ENCODE measurements around the gene SEMA3A.
"Not testable (repeated sequence)": the region's sequence is repeated elsewhere in the genome, so short reads cannot be mapped to it uniquely, and the experiment has no call there.

SEMA3A gene

DNA sequence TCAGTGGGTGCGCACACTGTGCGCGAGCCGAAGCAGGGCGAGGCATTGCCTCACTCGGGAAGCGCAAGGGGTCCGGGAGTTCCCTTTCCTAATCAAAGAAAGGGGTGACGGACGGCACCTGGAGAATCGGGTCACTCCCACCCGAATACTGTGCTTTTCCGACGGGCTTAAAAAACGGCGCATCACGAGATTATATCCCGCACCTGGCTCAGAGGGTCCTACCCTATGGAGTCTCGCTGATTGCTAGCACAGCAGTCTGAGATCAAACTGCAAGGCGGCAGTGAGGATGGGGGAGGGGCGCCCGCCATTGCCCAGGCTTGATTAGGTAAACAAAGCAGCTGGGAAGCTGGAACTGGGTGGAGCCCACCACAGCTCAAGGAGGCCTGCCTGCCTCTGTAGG lies 44.2 kb downstream of the SEMA3A start:
- DNase-seq: not testable (repeated sequence)

DNA sequence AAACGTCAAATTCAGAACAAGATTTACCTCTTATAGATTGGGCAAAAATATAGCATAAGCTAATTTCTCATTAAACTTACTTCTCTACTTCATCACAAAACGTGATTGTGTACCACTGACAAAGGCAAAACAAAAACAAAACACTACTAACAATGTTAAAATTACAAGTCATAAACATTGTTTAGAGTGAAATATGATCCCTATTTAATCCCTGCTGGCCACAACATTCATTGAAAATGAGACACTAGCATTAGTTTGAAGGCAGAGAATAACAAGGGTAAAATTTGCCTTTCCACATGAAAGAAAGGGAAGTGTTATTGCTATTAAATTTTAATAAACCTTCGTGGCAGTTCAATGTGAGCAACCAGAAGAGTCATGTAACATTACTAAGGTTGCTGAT lies 45.0 kb downstream of the SEMA3A start:
- DNase-seq: no peak

DNA sequence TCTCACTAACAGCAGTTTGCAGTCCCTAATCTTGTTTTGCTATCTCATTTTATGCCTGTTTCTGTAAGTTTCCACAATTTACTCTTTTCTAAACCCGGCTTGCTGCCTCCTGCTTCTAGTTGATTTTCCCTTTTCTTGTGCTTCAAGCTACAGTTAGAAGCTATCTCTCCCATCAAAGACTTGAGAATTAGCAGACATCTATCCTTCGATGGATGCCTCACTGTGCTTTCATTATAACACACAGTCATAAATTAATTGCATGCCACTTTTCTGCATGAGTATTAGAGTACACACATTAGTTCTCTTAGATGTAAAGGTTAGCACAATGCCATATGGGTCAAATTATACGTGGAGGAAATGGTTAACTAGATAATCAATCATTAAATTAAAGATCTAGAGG lies 48.7 kb downstream of the SEMA3A start:
- DNase-seq: no peak

DNA sequence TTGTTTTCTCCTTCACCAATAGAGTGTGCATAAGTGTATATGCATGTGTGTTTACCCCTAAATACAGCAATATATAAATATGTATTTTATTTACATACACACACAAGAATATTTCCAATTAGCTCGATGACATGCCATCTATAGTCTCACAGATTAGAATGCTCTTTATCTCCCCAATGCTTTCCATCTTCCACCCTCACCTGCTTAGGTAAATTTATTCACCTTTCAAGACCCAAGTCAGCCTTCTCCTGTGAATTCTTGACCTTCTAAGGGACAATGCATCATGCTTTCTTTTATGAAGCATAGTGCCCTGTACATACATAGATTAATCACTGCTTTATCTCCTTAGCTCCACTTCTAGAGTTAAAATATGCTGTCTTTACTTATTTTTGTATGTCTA lies 49.7 kb downstream of the SEMA3A start:
- DNase-seq: no peak

DNA sequence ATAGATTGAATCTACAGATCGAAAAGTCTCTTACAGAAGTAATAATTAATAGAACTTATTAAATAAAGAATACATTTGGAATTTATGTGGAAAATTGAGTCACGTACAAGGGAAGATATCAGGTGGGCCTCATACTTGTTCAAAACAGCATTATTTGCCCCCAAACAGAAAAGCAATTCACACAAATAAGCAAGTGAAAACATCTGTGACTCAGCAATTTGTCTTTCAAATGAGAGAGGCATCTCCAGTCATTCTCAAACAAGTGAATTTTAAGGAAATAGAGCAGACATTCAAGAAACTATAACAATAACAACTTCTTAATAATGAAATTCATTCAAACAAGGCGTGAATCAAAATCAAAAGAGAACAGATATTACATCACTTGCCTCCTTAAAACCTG lies 50.1 kb downstream of the SEMA3A start:
- no peak for DNase-seq

DNA sequence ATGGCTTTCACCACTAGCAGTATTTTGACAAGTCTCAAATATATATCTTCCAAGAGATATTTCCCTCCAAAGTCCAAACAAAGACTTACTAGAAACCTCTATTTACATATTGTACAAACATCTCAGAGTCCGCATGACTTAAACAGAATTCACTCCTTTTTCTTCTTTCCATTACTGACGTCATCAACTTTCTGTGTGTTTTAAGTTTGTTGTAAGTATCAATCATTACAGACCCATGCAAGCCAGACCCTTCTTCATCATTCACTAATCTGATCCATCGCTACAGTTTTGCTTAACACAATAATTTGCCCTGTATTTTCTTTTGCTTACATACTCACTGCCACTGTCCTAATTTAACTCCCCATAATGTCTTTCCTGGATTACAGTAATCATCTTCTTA lies 51.9 kb downstream of the SEMA3A start:
- no peak for DNase-seq

DNA sequence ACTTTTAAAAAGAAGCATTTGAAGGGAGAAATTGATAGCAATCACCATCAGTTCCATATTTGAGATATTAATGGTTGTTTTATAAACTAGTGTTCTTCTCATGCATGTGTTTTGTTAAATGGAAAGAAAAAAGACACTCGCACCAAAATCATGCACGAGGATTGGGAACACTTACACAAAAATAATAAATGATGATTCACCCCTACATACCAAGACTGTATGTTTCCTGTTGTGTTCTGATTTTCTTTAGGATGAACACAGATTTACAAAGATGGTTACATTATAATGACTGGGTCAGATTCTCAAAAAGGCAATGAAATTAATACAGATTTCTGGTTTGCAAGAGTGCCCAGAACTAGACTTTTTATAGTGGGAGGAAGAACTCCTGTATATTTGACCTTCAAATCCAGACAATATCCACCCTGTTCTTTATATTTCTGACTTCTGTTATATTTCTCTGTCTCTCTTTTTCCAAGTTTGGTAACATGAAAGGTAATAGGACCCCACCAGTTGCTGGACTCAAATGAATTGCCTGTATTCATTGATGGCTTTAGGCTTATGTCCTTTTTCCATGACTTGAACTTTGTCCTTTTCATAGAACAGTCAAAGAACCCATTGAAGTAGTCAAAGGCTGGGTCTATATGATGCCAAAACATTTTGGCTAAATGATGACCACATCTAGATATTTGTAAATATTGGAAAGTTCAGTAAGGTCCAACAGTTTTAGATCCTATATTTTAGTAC lies 54.4 kb downstream of the SEMA3A start:
- no peak for DNase-seq

DNA sequence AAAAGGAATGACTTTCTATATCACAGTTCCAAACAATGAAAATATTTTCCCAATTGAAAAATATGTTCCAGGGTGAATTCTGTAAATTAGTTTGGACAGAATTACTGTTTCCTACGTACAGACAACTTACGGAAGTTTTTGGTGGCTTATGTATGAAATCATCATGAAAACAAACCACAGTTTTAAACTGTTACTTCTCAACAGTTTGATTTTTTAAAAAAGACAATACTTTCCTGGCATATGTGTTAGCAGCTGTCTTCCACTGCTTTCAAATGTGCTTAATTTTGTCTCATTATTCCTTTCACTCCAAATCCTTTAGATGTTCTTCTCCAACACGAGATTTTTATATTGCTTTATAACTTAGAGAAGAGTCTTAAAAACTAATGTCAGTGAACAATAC lies 56.2 kb downstream of the SEMA3A start:
- DNase-seq: no peak

DNA sequence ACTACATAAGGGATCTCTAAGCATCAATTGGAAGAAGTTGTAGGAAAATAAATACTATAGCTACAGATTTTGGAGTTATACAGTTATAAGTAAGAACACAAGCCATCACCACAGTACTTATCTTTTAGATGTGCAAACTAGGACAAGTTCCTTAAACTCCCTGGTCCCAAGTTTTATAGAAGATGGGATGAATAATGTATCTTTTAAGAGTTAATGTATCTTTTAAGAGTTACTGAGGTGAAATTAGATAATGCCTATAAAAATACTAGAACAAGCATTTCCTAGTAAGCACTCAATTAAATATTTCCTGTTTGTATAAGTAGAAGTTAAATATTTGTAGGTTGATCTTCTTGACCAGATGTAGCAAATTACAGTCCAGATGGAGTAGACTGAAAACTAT lies 56.8 kb downstream of the SEMA3A start:
- DNase-seq: no peak

DNA sequence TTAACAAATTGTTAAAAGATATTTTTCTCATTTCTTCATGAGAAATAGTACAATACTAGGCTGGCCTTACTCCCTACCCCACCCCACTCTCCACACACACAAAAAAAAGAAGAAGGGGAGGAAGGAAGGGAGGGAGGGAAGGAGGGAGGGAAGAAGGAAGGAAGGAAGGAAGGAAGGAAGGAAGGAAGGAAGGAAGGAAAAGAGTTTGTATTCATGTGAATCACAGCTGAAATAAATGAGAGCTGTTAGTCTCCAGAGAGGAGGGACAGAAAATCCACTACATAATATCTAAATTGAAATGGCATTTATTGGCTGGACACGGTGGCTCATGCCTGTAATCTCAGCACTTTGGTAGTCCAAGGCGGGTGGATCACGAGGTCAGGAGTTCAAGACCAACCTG lies 57.8 kb downstream of the SEMA3A start:
- no peak for DNase-seq

DNA sequence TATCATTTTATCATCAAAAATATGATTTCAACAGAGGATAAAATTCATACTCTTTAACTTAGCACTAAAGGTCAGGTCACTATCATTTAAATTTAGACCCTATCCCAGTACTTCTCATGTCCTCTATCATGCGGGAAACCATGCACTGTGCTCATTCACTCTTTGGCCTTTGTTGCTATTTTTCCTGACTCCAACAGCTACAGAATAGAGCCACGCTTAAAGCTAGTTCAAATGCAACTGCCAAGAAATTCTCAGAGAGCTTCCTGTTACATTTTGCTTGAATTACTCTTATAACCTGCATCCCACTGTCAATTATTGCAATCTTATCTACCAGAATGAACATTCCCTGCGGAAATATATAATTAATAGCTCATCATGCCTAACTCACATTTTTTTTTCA lies 58.3 kb downstream of the SEMA3A start:
- DNase-seq: no peak

DNA sequence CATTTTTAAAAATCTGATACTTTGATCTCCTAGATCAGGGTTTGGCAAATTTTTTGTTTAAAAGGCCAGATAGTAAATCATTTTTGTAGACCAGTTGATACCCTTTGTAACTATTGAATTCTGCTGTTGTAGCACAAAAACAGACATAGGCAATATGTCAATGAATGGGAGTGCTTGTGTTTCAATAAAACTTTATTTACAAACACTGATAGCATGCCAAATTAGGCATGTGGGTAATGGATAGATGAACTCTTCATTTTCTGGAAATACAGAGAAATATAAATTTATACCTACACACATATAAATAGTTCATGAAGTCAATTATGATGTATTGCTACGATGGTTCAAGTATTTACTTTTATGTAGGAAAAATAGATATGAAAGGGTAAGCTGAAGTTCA lies 60.4 kb downstream of the SEMA3A start:
- DNase-seq: no peak

DNA sequence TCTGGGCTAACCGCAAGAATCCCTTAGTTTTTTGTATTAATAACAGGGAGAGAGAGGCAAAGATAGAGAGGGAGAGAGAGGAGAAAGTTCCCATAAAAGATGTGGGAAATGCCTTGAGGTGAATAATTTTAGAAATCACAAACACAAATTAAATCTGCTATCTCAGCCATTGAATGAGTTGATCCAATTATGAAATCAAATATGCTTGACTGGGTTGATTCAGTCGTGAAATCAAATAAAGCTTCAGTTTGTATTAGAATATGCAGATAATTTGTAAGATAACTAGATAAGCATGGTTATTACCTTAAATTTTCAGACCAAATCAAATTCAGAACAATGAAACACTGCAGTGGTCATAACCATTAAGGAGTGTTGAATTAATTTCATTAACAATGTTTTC lies 68.9 kb downstream of the SEMA3A start:
- DNase-seq: no peak

DNA sequence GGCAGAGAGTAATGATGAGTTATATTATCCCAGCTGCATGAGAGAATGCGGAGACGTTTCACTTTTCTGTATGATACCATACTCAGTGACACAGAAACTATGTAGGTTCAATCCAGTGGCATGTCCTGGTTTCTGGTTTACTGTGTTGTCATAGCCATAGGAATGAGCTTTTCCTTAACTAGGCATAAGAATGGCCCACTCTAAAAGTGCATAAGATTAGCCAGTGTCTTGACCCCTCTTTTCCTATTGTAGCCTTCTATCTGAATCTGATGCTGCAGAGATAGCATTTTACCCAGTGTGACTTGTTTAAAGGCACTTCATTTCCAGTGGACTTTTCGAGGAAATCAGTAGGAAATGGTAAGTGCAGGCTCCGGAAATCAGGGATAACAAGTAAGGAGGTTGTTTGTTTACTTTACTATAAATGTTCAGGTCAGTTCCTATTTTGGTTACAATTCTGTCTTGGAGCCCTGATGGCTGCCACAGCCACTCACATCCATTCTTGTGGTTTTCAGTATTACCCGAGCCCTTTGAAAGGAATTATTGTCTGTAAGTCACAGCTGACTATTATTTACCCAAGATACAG lies 70.5 kb downstream of the SEMA3A start:
- DNase-seq: no peak

DNA sequence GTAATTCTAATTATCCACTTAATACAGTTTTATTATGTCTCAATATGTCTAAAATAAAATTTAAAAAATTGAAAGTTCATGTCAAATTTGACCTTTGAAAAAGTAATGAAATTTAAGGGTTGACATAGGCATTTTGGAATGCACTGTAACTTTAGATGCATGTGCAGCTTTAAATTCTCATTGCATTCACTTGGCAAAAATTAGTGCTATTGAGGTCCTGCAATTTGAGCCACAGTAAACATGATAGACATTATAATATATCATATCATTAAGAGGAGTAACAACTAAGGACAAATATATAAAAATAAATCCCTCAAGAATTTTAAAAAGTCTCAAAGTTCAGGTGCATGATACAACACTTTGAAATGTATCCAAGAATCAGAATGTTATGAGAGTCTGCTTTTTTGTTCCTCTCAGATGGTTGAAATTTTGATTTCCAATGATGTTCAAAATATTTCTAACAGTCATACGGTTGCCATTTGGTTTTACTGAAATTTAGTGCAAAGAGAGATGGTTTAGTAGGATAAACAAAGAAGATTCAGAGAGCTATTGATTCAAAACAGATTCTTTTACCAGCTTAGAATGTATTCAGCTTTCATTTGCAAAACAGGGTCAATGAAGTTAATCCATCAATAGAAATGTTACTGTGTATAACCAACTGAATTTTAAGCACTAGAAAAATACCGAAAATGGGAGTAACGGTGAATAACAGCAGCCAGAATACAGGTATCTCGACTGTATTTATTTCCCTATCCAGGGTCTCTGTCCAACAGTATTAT lies 71.8 kb downstream of the SEMA3A start:
- DNase-seq: no peak

DNA sequence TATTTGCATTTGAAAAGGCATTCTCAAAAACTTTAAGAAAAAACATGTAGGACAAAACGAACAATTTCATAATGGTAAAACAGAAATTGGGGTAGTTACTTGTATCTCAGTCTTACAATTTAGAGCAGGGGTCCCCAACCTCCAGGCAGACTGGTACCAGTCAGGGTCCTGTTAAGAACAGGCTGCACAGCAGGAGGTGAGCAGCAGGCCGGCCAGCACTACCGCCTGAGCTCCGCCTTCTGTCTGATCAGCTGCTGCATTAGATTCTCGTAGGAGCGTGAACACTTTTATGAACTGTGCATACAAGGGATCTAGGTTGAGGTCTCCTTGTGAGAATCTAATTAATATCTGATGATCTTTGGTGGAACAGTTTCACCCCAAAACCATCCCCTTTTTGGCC lies 77.3 kb downstream of the SEMA3A start:
- no peak for DNase-seq

DNA sequence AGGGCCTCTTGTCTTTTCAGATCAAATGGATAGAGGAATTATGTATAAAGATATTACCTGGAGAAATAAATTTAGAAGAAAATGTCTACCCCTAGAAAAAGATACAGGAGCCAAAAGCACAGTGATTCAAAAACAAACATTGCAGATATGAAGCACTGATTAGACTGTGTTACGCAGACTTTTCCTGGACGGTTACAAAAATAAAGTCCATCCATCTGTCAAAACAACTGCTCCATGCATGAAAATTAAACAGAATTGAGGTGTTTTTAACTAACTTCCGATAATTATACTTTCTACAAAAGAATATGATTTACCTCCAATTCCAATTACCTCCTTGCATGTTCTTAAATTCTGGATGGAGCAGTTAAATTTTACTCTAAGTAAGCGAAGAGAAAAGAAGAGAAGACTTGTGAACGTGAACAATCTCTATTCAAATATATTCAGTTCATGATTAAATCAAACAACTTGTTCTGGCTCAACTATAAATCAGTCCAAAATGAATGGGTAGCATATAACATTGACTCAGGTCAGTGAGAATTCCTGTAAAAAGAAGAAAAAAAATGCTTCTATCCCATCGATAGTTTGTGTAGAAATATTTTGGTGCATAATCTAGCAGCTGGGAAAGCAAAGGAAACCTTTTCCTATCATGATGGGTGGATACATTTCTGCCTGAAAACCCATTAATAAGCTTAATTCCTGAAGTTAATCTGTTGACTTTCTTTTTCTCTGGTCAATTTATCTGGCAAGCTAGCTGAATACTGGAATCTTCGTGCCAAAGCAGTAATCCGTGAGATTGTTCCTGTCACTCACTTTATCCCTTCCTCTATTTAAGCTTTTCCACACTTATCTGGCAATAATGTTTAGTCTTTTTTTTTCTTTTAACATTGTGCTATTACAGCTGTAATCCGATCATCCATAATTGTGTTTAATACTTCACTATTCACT lies 80.4 kb downstream of the SEMA3A start:
- DNase-seq: no peak

DNA sequence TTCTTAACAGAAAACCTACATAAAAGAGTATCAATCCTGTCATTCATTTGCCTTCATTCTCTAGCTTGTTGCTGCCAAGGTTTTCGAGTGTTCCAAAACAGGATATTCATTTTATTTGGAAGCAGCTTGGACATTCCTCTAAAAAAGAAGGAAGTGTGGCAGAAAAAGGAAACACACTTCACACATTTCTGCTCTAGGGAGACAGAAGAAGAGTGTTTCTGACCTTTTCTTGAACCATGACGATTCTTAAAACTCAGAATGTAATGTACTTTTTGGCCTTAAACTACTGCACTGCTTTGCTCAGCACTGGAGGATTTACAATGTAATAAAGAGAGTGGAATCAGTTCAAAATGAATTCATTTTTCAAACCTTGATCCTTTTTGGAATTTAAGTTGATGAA lies 81.3 kb downstream of the SEMA3A start:
- no peak for DNase-seq

DNA sequence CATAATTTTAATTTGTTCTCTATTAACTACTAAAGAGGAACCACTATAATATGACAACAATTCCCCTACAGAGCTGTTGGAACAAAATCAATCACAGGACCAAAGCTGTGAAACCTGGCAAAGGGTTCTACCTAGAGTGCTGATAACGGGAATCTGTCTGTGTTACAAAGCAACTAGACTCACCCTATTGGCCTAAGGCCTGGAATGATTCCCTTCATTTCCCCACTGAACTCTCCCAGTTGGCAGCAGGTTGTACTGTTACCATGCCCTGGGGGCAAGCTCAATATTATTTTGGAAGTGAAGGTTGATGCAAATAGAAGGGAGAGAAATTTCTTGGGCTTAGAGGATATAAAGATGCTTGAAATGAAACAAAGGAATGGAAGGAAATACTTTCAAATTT lies 81.8 kb downstream of the SEMA3A start:
- no peak for DNase-seq

DNA sequence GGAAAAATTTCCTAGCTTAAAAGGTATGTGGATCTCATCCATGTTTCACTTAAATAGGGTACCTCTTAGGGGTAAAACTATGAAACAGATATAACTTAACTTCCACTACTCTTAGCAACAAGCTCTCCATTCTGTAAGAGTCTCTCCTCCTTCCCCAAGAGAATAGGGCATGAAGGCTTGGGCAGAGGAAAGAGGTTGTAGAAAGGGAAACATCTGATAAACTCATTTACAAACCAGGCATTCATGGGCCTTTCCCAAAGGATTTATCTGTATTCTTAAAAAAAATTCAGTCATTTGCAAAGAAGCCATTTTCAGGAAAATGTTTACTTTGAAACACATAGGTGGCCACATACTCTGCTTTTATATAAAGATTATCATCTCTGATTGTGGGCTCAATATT lies 82.7 kb downstream of the SEMA3A start:
- no peak for DNase-seq

DNA sequence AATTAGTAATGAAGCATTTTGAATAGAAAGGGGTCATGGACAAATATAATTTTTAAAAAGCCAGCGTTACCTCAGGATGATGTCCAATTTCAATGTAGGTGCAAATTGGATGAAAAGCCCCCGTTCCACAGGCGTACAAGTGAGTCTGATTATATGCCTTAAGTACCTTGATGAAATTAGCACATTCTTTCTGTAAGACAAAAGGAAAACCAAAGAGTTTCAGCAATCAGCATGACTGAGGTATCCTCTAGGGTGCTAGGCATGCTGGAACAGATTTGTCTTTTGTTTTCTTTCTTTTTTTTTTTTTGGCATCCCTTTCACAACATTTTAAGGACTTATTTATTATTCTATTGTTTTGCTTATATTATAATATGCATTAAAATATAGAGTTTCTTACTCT lies 84.2 kb downstream of the SEMA3A start:
- no peak for DNase-seq

DNA sequence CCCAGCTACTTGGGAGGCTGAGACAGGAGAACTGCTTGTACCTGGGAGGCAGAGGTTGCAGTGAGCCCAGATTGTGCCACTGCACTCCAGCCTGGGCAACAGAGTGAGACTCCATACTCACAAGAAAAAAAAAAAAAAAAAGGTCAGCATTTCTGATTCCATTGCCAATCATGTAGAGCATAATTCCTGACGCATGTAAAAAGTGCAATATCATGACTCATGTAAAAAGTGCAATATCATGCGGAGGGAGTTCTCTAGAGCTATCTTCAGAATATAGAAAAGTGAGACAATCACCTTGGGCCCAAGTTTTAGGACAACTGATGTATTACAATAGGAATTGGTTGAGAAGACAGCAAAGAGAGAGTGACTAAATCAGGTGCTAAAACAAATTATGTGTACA lies 85.8 kb downstream of the SEMA3A start:
- DNase-seq: no peak

DNA sequence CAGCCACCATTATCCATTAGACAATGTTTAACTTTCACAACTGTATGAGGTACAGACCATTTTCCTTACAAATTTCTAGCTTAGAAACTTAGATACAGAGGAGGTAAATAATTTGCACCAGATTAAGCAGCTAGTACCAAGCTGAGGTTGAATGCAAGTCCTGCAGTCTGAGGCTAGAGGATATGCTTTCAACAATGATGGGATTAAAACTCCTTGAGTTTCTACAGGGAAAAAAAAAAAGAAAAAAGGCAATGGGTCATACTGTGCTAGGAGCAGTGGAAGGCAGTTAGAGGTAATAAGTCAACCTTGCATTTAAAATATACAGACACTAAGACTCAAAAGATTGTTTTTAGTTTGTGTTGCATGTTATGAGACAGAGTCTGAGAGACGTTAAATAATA lies 86.5 kb downstream of the SEMA3A start:
- no peak for DNase-seq
